NCI-H748 (cell line): Measurements from ENCODE around the gene IRGC.

Source experiments
- DNase-seq: peaks from one replicate; lab custom pipeline; 2025; ENCODE audit not compliant: unreplicated experiment; lab: John Stamatoyannopoulos, UW

Gene IRGC

GRCh38 chr19:43690890-43691289, 25.0 kb upstream of the IRGC start:
- DNase-seq = no peak

- DNase-seq = no peak
Measured at GRCh38 chr19:43691755-43692154, 24.1 kb upstream of the IRGC start.

- DNase-seq = no peak
Measured at GRCh38 chr19:43692385-43692784, 23.5 kb upstream of the IRGC start.

- no peak for DNase-seq
Measured at GRCh38 chr19:43692877-43693276, 23.0 kb upstream of the IRGC start.

GRCh38 chr19:43694553-43694952, 21.3 kb upstream of the IRGC start:
- peak; percentile 56 for DNase-seq

GRCh38 chr19:43695985-43696704, 19.7 kb upstream of the IRGC start:
- no peak for DNase-seq

- DNase-seq = no peak
Measured at GRCh38 chr19:43697295-43697694, 18.6 kb upstream of the IRGC start.

- peak; percentile 57 for DNase-seq
Measured at GRCh38 chr19:43699506-43700394, 16.1 kb upstream of the IRGC start.

- no peak for DNase-seq
Measured at GRCh38 chr19:43700395-43701000, 15.4 kb upstream of the IRGC start.

GRCh38 chr19:43704002-43704705, 11.7 kb upstream of the IRGC start:
- DNase-seq = no peak

GRCh38 chr19:43705729-43706128, 10.1 kb upstream of the IRGC start:
- no peak for DNase-seq

GRCh38 chr19:43707158-43707712, 8.6 kb upstream of the IRGC start:
- no peak for DNase-seq

GRCh38 chr19:43708716-43709115, 7.2 kb upstream of the IRGC start:
- no peak for DNase-seq

GRCh38 chr19:43711751-43712355, 4.0 kb upstream of the IRGC start:
- no peak for DNase-seq

- DNase-seq = no peak
Measured at GRCh38 chr19:43713208-43713607, 2.7 kb upstream of the IRGC start.

- DNase-seq = no peak
Measured at GRCh38 chr19:43718627-43719377, 2.9 kb downstream of the IRGC start.

GRCh38 chr19:43719378-43719868, 3.5 kb downstream of the IRGC start:
- no peak for DNase-seq

- DNase-seq = no peak
Measured at GRCh38 chr19:43719918-43720317, 4.0 kb downstream of the IRGC start.

GRCh38 chr19:43720936-43721335, 5.1 kb downstream of the IRGC start:
- no peak for DNase-seq
